ENCODE measurements around the gene PIP5K1A.
"Not testable (repeated sequence)": the region's sequence is repeated elsewhere in the genome, so short reads cannot be mapped to it uniquely, and the experiment has no call there.

Gene PIP5K1A

DNA sequence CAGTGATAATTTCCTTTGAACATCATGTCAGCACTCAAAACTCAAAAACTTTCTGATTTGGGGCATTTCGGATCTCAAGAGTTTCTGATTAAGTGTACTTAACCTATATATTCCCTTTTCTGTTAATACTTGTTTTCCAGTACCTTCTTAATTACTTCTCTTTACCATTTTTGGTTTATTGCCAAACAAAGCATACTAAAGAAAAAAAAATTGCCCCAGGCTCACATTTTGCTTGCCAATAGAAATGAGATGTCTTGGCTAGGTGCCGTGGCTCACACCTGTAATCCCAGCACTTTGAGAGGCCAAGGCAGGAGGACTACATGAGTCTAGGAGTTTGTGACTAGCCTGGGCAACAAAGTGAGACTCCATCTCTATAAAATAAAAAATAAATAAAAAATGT, 61.0 kb downstream of the PIP5K1A start:
- Mint-ChIP-seq H3K27ac (peak overlapping the region; percentile 34), H3K4me3 (no peak overlapping the region), H3K9me3 (no peaks in the 10 kb centered on the region), H3K4me1 (peaks cover 25% of the 10 kb centered on the region), H3K36me3 (peaks cover 73% of the 10 kb centered on the region)
- no peak for DNase-seq (ENCODE audit: low spot score in 2 of 2)
- no peak for ATAC-seq

GRCh38 chr1:151265446-151266236, 67.3 kb downstream of the PIP5K1A start:
- DNase-seq (ENCODE audit: low spot score in 2 of 2): no peak
- H3K9me3 Mint-ChIP-seq: no peaks in the 10 kb centered on the region
- no peak for ATAC-seq
- H3K4me3 Mint-ChIP-seq: no peak overlapping the region
- H3K27ac Mint-ChIP-seq: no peak overlapping the region
- peaks cover 98% of the 10 kb centered on the region for H3K36me3 Mint-ChIP-seq
- H3K4me1 Mint-ChIP-seq: no peaks in the 10 kb centered on the region

DNA sequence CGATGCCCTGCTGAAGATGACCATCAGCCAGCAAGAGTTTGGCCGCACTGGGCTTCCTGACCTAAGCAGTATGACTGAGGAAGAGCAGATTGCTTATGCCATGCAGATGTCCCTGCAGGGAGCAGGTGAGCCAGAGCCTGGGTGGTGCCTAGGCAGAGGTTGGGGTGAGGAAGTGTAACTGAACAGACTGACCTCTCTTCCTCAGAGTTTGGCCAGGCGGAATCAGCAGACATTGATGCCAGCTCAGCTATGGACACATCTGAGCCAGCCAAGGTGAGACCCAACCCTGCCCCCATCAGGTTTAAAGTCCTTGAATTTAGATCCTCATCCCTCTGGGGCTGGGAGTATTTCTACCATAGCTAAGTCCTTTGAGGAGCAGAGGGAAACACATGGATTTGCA, 68.0 kb downstream of the PIP5K1A start:
- Mint-ChIP-seq H3K4me1 (no peaks in the 10 kb centered on the region), H3K27ac (no peak overlapping the region)
- no peak for ATAC-seq

GRCh38 chr1:151266821-151267220, 68.5 kb downstream of the PIP5K1A start:
- peaks cover 99% of the 10 kb centered on the region for H3K36me3 Mint-ChIP-seq
- no peak for DNase-seq (ENCODE audit: low spot score in 2 of 2)
- no peaks in the 10 kb centered on the region for H3K9me3 Mint-ChIP-seq
- no peak overlapping the region for H3K27ac Mint-ChIP-seq
- ATAC-seq: no peak
- H3K4me1 Mint-ChIP-seq: no peaks in the 10 kb centered on the region
- H3K4me3 Mint-ChIP-seq: no peak overlapping the region

More for the DNA sequence above, 68.0 kb downstream of the PIP5K1A start:
- no peak for DNase-seq (ENCODE audit: low spot score in 2 of 2)
- H3K9me3 Mint-ChIP-seq: no peaks in the 10 kb centered on the region
- H3K36me3 Mint-ChIP-seq: peaks cover 100% of the 10 kb centered on the region
- no peak overlapping the region for H3K4me3 Mint-ChIP-seq

DNA sequence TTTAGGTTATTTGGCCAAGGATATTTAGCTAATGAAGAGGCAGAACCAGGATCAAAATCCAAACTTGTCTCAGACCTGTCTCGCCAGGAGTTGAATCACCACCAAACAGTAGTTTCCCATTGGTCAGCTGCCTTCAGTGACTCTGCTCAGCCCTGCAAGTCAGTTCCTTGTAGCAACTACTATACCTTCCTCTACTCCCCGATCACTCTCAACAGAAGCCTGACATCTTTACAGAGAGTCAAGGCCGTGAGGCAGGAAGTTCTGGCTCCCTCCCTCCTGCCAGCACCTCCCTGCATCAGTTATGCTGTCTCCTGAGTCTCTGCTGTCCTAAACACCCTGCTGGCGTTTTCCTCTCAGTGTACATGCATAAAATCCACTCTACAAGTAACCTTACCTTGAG, 69.4 kb downstream of the PIP5K1A start:
- H3K36me3 Mint-ChIP-seq: peaks cover 97% of the 10 kb centered on the region
- DNase-seq (ENCODE audit: low spot score in 2 of 2) (no peak), ATAC-seq (no peak)
- H3K9me3 Mint-ChIP-seq: no peaks in the 10 kb centered on the region
- H3K27ac Mint-ChIP-seq: peak overlapping the region; percentile 73
- H3K4me1 Mint-ChIP-seq: no peaks in the 10 kb centered on the region
- H3K4me3 Mint-ChIP-seq: no peak overlapping the region

- peaks cover 22% of the 10 kb centered on the region for H3K4me1 Mint-ChIP-seq
- H3K9me3 Mint-ChIP-seq: no peaks in the 10 kb centered on the region
- no peak overlapping the region for H3K4me3 Mint-ChIP-seq
- peak overlapping the region; percentile 60 for H3K27ac Mint-ChIP-seq
- no peak for DNase-seq (ENCODE audit: low spot score in 2 of 2)
- peaks cover 48% of the 10 kb centered on the region for H3K36me3 Mint-ChIP-seq
- no peak for ATAC-seq
These were observed 75.6 kb downstream of the PIP5K1A start for GRCh38 chr1:151273924-151274466.

GRCh38 chr1:151275341-151275740, 77.0 kb downstream of the PIP5K1A start:
- H3K36me3 Mint-ChIP-seq: peaks cover 34% of the 10 kb centered on the region
- H3K27ac Mint-ChIP-seq; DNase-seq (ENCODE audit: low spot score in 2 of 2); ATAC-seq; H3K4me3 Mint-ChIP-seq; H3K9me3 Mint-ChIP-seq: not testable (repeated sequence)
- H3K4me1 Mint-ChIP-seq: peaks cover 22% of the 10 kb centered on the region

GRCh38 chr1:151277249-151277648, 78.9 kb downstream of the PIP5K1A start:
- peak overlapping the region; percentile 13 for H3K4me3 Mint-ChIP-seq
- peaks cover 31% of the 10 kb centered on the region for H3K36me3 Mint-ChIP-seq
- ATAC-seq (peak; percentile 50), DNase-seq (ENCODE audit: low spot score in 2 of 2) (no peak)
- H3K9me3 Mint-ChIP-seq: no peaks in the 10 kb centered on the region
- H3K4me1 Mint-ChIP-seq: peaks cover 22% of the 10 kb centered on the region
- peak overlapping the region; percentile 27 for H3K27ac Mint-ChIP-seq

DNA sequence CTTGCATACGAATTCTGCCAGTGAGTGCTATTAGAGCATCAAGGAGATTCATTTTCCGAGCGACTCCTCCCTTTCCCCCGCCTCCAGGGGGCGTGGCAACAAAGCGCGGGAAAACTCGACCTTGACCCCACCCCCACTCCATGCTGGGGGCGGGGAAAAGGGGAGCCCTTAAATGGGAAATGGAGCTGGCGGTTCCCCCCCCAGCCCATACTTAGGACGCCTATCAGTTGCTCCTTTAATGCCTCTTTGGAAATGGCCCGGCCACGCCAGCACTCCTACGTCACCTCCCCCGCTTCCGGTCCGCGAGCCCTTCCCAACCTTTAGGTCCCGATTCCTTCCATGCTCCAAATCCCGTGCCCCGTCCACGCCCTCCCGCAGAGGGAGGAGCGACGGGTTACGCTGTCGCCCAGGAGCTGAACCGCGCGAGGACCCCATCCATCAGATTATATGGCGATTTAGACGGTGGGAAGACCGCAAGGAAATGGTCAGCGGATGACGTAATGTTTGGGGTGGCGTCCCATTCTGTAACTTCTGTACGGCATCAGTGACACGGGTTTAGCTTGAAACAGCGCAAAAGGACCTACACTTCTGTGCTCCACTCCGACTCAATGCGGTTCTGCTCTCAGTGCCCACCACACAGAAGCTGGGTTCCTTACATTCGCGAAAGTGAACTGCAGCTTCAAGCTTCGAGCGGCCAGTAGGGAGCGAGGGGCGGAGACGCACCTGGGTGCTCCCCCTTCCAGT, 83.0 kb downstream of the PIP5K1A start:
- peak overlapping the region; percentile 95 for H3K4me3 Mint-ChIP-seq
- DNase-seq (ENCODE audit: low spot score in 2 of 2) (peak; percentile 96 to 100), ATAC-seq (peak; percentile 47)
- peaks cover 43% of the 10 kb centered on the region for H3K4me1 Mint-ChIP-seq
- H3K9me3 Mint-ChIP-seq: no peaks in the 10 kb centered on the region
- peak overlapping the region; percentile 99 for H3K27ac Mint-ChIP-seq
- H3K36me3 Mint-ChIP-seq: peaks cover 51% of the 10 kb centered on the region

DNA sequence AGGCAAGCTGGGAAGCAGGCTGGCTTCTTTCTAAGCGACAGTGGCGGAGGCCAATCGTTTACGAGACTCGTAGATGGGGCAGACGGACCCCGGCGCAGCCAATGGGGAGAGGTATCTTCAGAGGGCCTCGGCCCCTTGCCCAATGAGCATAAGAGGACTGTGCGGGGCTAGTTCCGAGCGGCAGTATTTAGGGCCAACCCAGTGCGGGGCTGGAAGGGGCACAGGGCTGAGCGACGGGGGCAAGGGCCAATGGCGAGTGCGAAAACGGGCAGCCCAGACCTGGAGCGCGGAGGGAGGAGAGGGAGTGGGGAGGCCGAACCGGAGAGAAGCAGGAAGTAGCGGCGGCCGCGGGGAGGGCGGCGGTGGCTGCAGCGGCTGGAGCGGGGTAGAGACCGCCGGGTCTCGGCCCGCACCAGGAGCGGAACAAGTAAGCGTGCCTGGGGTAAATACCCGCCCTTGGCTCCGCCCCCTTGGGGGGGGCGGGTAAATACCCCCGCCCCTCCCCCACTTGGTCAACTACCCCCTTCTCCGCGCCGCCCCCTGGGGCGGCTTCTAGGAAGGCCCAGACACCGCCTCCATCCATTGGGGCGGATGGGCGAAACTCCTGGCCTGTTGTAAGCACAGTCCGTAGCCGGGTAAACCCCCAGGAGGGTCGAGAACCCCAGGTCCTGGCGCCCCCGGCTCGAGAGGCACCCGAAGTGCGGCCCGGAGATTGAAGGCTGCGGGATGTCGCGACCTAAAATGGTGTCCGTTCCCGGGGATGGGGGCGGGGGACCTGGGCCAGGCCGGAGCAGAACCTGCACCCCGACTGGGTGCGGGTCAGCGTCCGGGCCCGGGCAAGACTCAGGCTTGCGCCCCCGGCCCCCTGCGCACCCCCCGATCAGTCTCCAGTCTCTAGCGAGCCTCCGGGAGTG, 83.9 kb downstream of the PIP5K1A start, which contains the start of gene ZNF687:
TSS of gene ZNF687 (plus strand) at position 331 of the 914 bp plus-strand sequence. CDS start 3,993 bp downstream, outside the sequence.
- H3K27ac Mint-ChIP-seq: peak within 1 kb of the TSS; percentile 99
- H3K36me3 Mint-ChIP-seq: peaks cover 59% of the 10 kb centered on the region

GRCh38 chr1:151282883-151283725, 84.8 kb downstream of the PIP5K1A start:
- ATAC-seq (no peak), DNase-seq (ENCODE audit: low spot score in 2 of 2) (no peak)
- H3K9me3 Mint-ChIP-seq: no peaks in the 10 kb centered on the region
- peaks cover 33% of the 10 kb centered on the region for H3K4me1 Mint-ChIP-seq
- H3K27ac Mint-ChIP-seq: peak overlapping the region; percentile 99
- peak overlapping the region; percentile 95 for H3K4me3 Mint-ChIP-seq
- H3K36me3 Mint-ChIP-seq: peaks cover 68% of the 10 kb centered on the region

More for the DNA sequence above, 83.9 kb downstream of the PIP5K1A start, which contains the start of gene ZNF687:
- peaks cover 40% of the 10 kb centered on the region for H3K4me1 Mint-ChIP-seq
- ATAC-seq (peak; percentile 94), DNase-seq (ENCODE audit: low spot score in 2 of 2) (peak; percentile 94 to 99)
- no peaks in the 10 kb centered on the region for H3K9me3 Mint-ChIP-seq
- H3K4me3 Mint-ChIP-seq: peak within 1 kb of the TSS; percentile 95

GRCh38 chr1:151284013-151284577, 85.7 kb downstream of the PIP5K1A start:
- DNase-seq (ENCODE audit: low spot score in 2 of 2) (no peak), ATAC-seq (no peak)
- Mint-ChIP-seq H3K9me3 (no peaks in the 10 kb centered on the region), H3K36me3 (peaks cover 78% of the 10 kb centered on the region), H3K27ac (peak overlapping the region; percentile 99), H3K4me1 (peaks cover 43% of the 10 kb centered on the region), H3K4me3 (peak overlapping the region; percentile 95)

- Mint-ChIP-seq H3K9me3 (no peaks in the 10 kb centered on the region), H3K4me3 (no peak overlapping the region), H3K27ac (peak overlapping the region; percentile 74), H3K4me1 (peaks cover 60% of the 10 kb centered on the region), H3K36me3 (peaks cover 95% of the 10 kb centered on the region)
- no peak for ATAC-seq
- no peak for DNase-seq (ENCODE audit: low spot score in 2 of 2)
These were observed 88.4 kb downstream of the PIP5K1A start for GRCh38 chr1:151286619-151287340.
